H9 (cell line): ENCODE measurements around the gene SPSB4. TPM values are rescaled to one million over a fixed set of nuclear protein-coding genes. Genes with fewer than 3 reads are reported as not detected.

ENCODE experiments used
- DNase-seq: peaks from one replicate; pipeline ENCODE4 v3.0.0-alpha.2; 2017
- H2AFZ ChIP-seq: one replicate; pipeline ENCODE4 v1.6.1; 2013; ENCODE audit warnings: mild to moderate bottlenecking, low read length, control low read depth, moderate library complexity
- H2AK5ac ChIP-seq: 2 replicates; pipeline ENCODE4 v1.6.1; 2013; ENCODE audit warnings: low read length, control low read depth, mixed read lengths; ENCODE audit not compliant: insufficient read length
- H2BK120ac ChIP-seq: one replicate; pipeline ENCODE4 v1.6.1; 2013; ENCODE audit warnings: low read depth, mild to moderate bottlenecking, low read length, control low read depth, inconsistent platforms; ENCODE audit not compliant: poor library complexity, severe bottlenecking
- H2BK12ac ChIP-seq: 2 replicates; pipeline ENCODE4 v1.6.1; 2013; ENCODE audit warnings: low read length, control low read depth, mixed read lengths, low read depth; ENCODE audit not compliant: insufficient read length
- H2BK15ac ChIP-seq: 2 replicates; pipeline ENCODE4 v1.6.1; 2013; ENCODE audit warnings: low read depth, low read length, control low read depth
- H2BK20ac ChIP-seq: one replicate; pipeline ENCODE4 v1.6.1; 2013; ENCODE audit warnings: low read depth, mild to moderate bottlenecking, low read length, control low read depth, inconsistent platforms; ENCODE audit not compliant: poor library complexity, severe bottlenecking
- H2BK5ac ChIP-seq: 2 replicates; pipeline ENCODE4 v1.6.1; 2013; ENCODE audit warnings: low read length, control low read depth, mixed read lengths; ENCODE audit not compliant: insufficient read length
- H3K14ac ChIP-seq: 2 replicates; pipeline ENCODE4 v1.6.1; 2013; ENCODE audit warnings: low read length, control low read depth; ENCODE audit not compliant: insufficient read depth
- H3K18ac ChIP-seq: 2 replicates; pipeline ENCODE4 v1.6.1; 2013; ENCODE audit warnings: low read depth, mild to moderate bottlenecking, mixed read lengths, low read length, control low read depth; ENCODE audit not compliant: insufficient read length
- H3K23ac ChIP-seq: 2 replicates; pipeline ENCODE4 v1.6.1; 2013; ENCODE audit warnings: low read length, control low read depth, mixed read lengths, low read depth; ENCODE audit not compliant: insufficient read length
- H3K23me2 ChIP-seq: 2 replicates; pipeline ENCODE4 v1.6.1; 2013; ENCODE audit warnings: low read depth, mild to moderate bottlenecking, mixed read lengths, low read length, control low read depth; ENCODE audit not compliant: insufficient read length, poor library complexity, severe bottlenecking
- H3K27ac ChIP-seq: 2 replicates; pipeline ENCODE4 v1.5.1; 2013; ENCODE audit warnings: low read length, control low read depth, mixed read lengths, low read depth; ENCODE audit not compliant: insufficient read length
- H3K27me3 ChIP-seq: 2 replicates; pipeline ENCODE4 v1.6.1; 2013; ENCODE audit warnings: low read length, control low read depth, inconsistent platforms; ENCODE audit not compliant: insufficient read depth
- H3K4ac ChIP-seq: 2 replicates; pipeline ENCODE4 v1.6.1; 2013; ENCODE audit warnings: low read depth, mild to moderate bottlenecking, control low read depth, inconsistent platforms, low read length, moderate library complexity
- H3K4me1 ChIP-seq: 2 replicates; pipeline ENCODE4 v1.6.1; 2013; ENCODE audit warnings: low read length, control low read depth, inconsistent platforms; ENCODE audit not compliant: insufficient read depth
- H3K4me2 ChIP-seq: 2 replicates; pipeline ENCODE4 v1.6.1; 2013; ENCODE audit warnings: low read length, control low read depth, mixed read lengths; ENCODE audit not compliant: insufficient read length, insufficient read depth
- H3K56ac ChIP-seq: 2 replicates; pipeline ENCODE4 v1.6.1; 2013; ENCODE audit warnings: low read depth, mild to moderate bottlenecking, mixed read lengths, low read length, control low read depth; ENCODE audit not compliant: insufficient read length
- H3K79me1 ChIP-seq: 2 replicates; pipeline ENCODE4 v1.6.1; 2013; ENCODE audit warnings: low read depth, mild to moderate bottlenecking, moderate library complexity, low read length, control low read depth, inconsistent platforms; ENCODE audit not compliant: insufficient read depth, poor library complexity, severe bottlenecking
- H3K79me2 ChIP-seq: 2 replicates; pipeline ENCODE4 v1.6.1; 2013; ENCODE audit warnings: low read length, control low read depth, inconsistent platforms; ENCODE audit not compliant: insufficient read depth
- H3K9ac ChIP-seq: 2 replicates; pipeline ENCODE4 v1.6.1; 2013; ENCODE audit warnings: low read length, control low read depth, mixed read lengths; ENCODE audit not compliant: insufficient read length; ENCODE audit errors: extremely low read depth
- H3K9me3 ChIP-seq: one replicate; pipeline ENCODE4 v1.6.1; 2013; ENCODE audit warnings: low read depth, low read length, inconsistent platforms; ENCODE audit not compliant: control insufficient read depth
- H3T11ph ChIP-seq: one replicate; pipeline ENCODE4 v1.6.1; 2013; ENCODE audit warnings: mild to moderate bottlenecking, low read length, control low read depth, inconsistent platforms
- H4K20me1 ChIP-seq: one replicate; pipeline ENCODE4 v1.6.1; 2013; ENCODE audit not compliant: control insufficient read depth, insufficient read length, insufficient read depth
- H4K5ac ChIP-seq: 2 replicates; pipeline ENCODE4 v1.6.1; 2013; ENCODE audit warnings: low read depth, mild to moderate bottlenecking, mixed read lengths, low read length, control low read depth; ENCODE audit not compliant: insufficient read length
- H4K8ac ChIP-seq: replicated peaks from 2 replicates; pipeline ENCODE4 v1.6.1; 2013; ENCODE audit warnings: low read length, control low read depth, mixed read lengths, low read depth; ENCODE audit not compliant: insufficient read length
- H4K91ac ChIP-seq: 2 replicates; pipeline ENCODE4 v1.6.1; 2013; ENCODE audit warnings: low read depth, mild to moderate bottlenecking, moderate library complexity, mixed read lengths, low read length, control low read depth; ENCODE audit not compliant: insufficient read length
- H3K27ac Mint-ChIP-seq, 3 experiments: 2 replicates in 2 of 3; 3 replicates in 1 of 3; pipeline ENCODE4 v1.8.0; 2020 to 2021; ENCODE audit warnings: mixed read lengths in 3 of 3, mild to moderate bottlenecking in 1 of 3, moderate library complexity in 1 of 3
- H3K27me3 Mint-ChIP-seq: 2 replicates; pipeline ENCODE4 v1.8.0; 2021; ENCODE audit warnings: low read depth, mild to moderate bottlenecking, moderate library complexity, mixed read lengths
- H3K36me3 Mint-ChIP-seq, 3 experiments: 2 replicates in 2 of 3; 3 replicates in 1 of 3; pipeline ENCODE4 v1.8.0; 2020 to 2021; ENCODE audit warnings: low read depth in 3 of 3, mixed read lengths in 3 of 3; ENCODE audit not compliant: insufficient read depth in 1 of 3
- H3K4me1 Mint-ChIP-seq, 2 experiments: 2 replicates each; pipeline ENCODE4 v1.8.0; 2020; ENCODE audit warnings: mixed read lengths in 2 of 2
- H3K4me3 Mint-ChIP-seq, 2 experiments: 2 replicates in 1 of 2; 3 replicates in 1 of 2; pipeline ENCODE4 v1.8.0; 2020 to 2021; ENCODE audit warnings: mild to moderate bottlenecking in 2 of 2, mixed read lengths in 2 of 2, moderate library complexity in 1 of 2
- H3K9me3 Mint-ChIP-seq, 2 experiments: 2 replicates in 1 of 2; 3 replicates in 1 of 2; pipeline ENCODE4 v1.8.0; 2020; ENCODE audit warnings: mild to moderate bottlenecking in 2 of 2, mixed read lengths in 2 of 2, moderate library complexity in 1 of 2
- WGBS: extraction: QIAGEN DNeasy Blood & Tissue Kit; methylation state at CpG from one replicate; pipeline ENCODE4 v1.1.7; 2013; ENCODE audit warnings: missing lambda C conversion rate, low lambda C conversion rate, mixed read lengths; ENCODE audit not compliant: insufficient read length; ENCODE audit errors: extremely low coverage; 5-methylcytosine and 5-hydroxymethylcytosine counted together
- total RNA-seq: library from RNA; stranded (reverse); gene quantifications from 2 replicates; pipeline ENCODE4 v1.2.1, GENCODE V29; 2021
- TF ChIP-seq, protein P1 (sequence below): fragments of 200-600 bp; sonication (generic); conservative IDR thresholded peaks from 3 replicates; pipeline ENCODE4 v1.8.0; 2021; ENCODE audit warnings: antibody characterized with exemption, mild to moderate bottlenecking

The SPSB4 gene
- total RNA-seq, 1 experiment from 2014 or later, result 6.2 TPM

GRCh38 chr3:141093971-141094684 lies 43.0 kb downstream of the SPSB4 start:
- Histone ChIP-seq H2BK12ac (no peak overlapping the region), H2BK5ac (no peak overlapping the region), H3K27ac (no peak overlapping the region), H3K18ac (no peak overlapping the region), H4K8ac (no peak overlapping the region), H2BK15ac (no peak overlapping the region), H3K4ac (no peak overlapping the region), H3K23ac (no peak overlapping the region), H3K79me2 (no peaks in the 10 kb centered on the region), H3K9ac (no peak overlapping the region), H2BK120ac (no peak overlapping the region), H3K79me1 (no peaks in the 10 kb centered on the region), H2AFZ (no peak overlapping the region), H3K23me2 (no peaks in the 10 kb centered on the region), H3K14ac (no peak overlapping the region; the same call in 1 of the 2 replicates), H3K9me3 (no peaks in the 10 kb centered on the region), H3K4me2 (no peak overlapping the region), H4K91ac (no peak overlapping the region), H3K56ac (no peak overlapping the region), H3T11ph (no peak overlapping the region), H2BK20ac (no peak overlapping the region), H3K4me1 (peaks cover 4% of the 10 kb centered on the region; the same call in 1 of the 2 replicates), H4K20me1 (no peaks in the 10 kb centered on the region), H3K27me3 (no peaks in the 10 kb centered on the region), H4K5ac (no peak overlapping the region), H2AK5ac (no peak overlapping the region)
- no peak for DNase-seq
- Mint-ChIP-seq H3K27ac (peak overlapping the region in 1 of 3 experiments; percentile 50; a peak in 1 of 7 replicates), H3K36me3 (peaks cover 0 to 6% (median 4%) of the 10 kb centered on the region in 3 experiments; a peak in 4 of 7 replicates), H3K4me1 (peaks cover 50 to 55% of the 10 kb centered on the region in 2 experiments), H3K4me3 (no peak overlapping the region), H3K9me3 (peaks cover 4 to 5% of the 10 kb centered on the region in 2 experiments; a peak in 3 of 5 replicates), H3K27me3 (no peaks in the 10 kb centered on the region)
- no CpG with 5 or more reads among the region's 13 CpGs for WGBS
- TF ChIP-seq, protein P1, sequence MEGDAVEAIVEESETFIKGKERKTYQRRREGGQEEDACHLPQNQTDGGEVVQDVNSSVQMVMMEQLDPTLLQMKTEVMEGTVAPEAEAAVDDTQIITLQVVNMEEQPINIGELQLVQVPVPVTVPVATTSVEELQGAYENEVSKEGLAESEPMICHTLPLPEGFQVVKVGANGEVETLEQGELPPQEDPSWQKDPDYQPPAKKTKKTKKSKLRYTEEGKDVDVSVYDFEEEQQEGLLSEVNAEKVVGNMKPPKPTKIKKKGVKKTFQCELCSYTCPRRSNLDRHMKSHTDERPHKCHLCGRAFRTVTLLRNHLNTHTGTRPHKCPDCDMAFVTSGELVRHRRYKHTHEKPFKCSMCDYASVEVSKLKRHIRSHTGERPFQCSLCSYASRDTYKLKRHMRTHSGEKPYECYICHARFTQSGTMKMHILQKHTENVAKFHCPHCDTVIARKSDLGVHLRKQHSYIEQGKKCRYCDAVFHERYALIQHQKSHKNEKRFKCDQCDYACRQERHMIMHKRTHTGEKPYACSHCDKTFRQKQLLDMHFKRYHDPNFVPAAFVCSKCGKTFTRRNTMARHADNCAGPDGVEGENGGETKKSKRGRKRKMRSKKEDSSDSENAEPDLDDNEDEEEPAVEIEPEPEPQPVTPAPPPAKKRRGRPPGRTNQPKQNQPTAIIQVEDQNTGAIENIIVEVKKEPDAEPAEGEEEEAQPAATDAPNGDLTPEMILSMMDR, result no peak
